Activated naive CD4-positive, alpha-beta T cell treated with anti-CD3 and anti-CD28 coated beads, Interleukin-2, amount 10 ng/mL, durations not matched to agents 7 days and 5 days (primary cell): ENCODE measurements around the gene OR5I1.
"Not testable (repeated sequence)": the region's sequence is repeated elsewhere in the genome, so short reads cannot be mapped to it uniquely, and the experiment has no call there.

ENCODE experiments used
- CTCF ChIA-PET: fragments of 350-600 bp; sonication (Branson Sonifier 250); formaldehyde crosslinking; loops from one replicate; lab custom pipeline; 2021; ENCODE audit warnings: antibody characterized with exemption; lab: Charles Lee
- DNase-seq: peaks from one replicate; pipeline ENCODE4 v3.0.0-alpha.2; 2020
- H3K27ac Mint-ChIP-seq: one replicate; pipeline ENCODE4 v1.8.0; 2021; ENCODE audit warnings: mild to moderate bottlenecking, moderate library complexity, mixed read lengths
- H3K27me3 Mint-ChIP-seq: one replicate; pipeline ENCODE4 v1.8.0; 2021; ENCODE audit warnings: mild to moderate bottlenecking, mixed read lengths
- H3K36me3 Mint-ChIP-seq: one replicate; pipeline ENCODE4 v1.8.0; 2021; ENCODE audit warnings: mixed read lengths
- H3K4me1 Mint-ChIP-seq: one replicate; pipeline ENCODE4 v1.8.0; 2021; ENCODE audit warnings: mixed read lengths
- H3K4me3 Mint-ChIP-seq: one replicate; pipeline ENCODE4 v1.8.0; 2021; ENCODE audit warnings: mild to moderate bottlenecking, moderate library complexity, mixed read lengths
- H3K9me3 Mint-ChIP-seq: one replicate; pipeline ENCODE4 v1.8.0; 2021; ENCODE audit warnings: mixed read lengths

Gene OR5I1

GRCh38 chr11:55936300-55936699, at the start of gene OR5I1:
Gene OR5I1 (minus strand): TSS chr11:55936400. CDS start chr11:55936400, 0 bp downstream.
- H3K27me3 Mint-ChIP-seq = no peaks in the 10 kb centered on the region
- no peak within 1 kb of the TSS for H3K4me3 Mint-ChIP-seq
- H3K4me1 Mint-ChIP-seq = no peaks in the 10 kb centered on the region
- peaks cover 6% of the 10 kb centered on the region for H3K9me3 Mint-ChIP-seq
- H3K27ac Mint-ChIP-seq = no peak within 1 kb of the TSS
- CTCF ChIA-PET = no interaction called here
- DNase-seq = no peak
- no peaks in the 10 kb centered on the region for H3K36me3 Mint-ChIP-seq

GRCh38 chr11:55970935-55971334, 34.7 kb upstream of the OR5I1 start:
- DNase-seq = no peak
- H3K9me3 Mint-ChIP-seq = peaks cover 8% of the 10 kb centered on the region
- no peaks in the 10 kb centered on the region for H3K27me3 Mint-ChIP-seq
- H3K27ac Mint-ChIP-seq = no peak overlapping the region
- no peaks in the 10 kb centered on the region for H3K36me3 Mint-ChIP-seq
- CTCF ChIA-PET = no interaction called here
- no peak overlapping the region for H3K4me3 Mint-ChIP-seq
- no peaks in the 10 kb centered on the region for H3K4me1 Mint-ChIP-seq

DNA sequence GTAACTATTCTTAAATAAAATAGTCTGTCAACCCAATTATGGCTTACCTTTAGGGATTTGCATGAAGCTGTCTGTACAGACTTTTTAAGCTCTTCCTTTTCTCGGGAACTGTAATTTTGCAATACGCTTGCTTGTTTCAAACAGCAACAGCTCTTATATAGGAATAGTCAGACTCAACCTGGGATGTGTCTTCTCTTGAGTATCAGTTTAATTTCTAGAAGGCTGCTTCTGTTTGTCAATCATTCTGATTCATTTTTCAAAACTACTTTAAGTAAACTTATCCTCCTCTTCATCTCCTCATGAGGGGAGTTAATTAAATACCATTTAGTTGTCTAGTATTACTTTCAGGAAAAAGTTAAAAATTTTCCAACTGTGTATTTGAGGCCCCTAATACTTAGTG, 33.6 kb upstream of the OR5I1 start, which contains the start of gene OR10AG1:
OR10AG1 (minus strand) TSS at position 101 of the 400 bp plus-strand sequence; CDS start at position 63, 38 bp downstream.
- Mint-ChIP-seq H3K4me1 (no peaks in the 10 kb centered on the region), H3K4me3 (no peak within 1 kb of the TSS), H3K36me3 (no peaks in the 10 kb centered on the region), H3K27ac (no peak within 1 kb of the TSS), H3K27me3 (no peaks in the 10 kb centered on the region), H3K9me3 (peaks cover 8% of the 10 kb centered on the region)
- CTCF ChIA-PET = no interaction called here
- no peak for DNase-seq

DNA sequence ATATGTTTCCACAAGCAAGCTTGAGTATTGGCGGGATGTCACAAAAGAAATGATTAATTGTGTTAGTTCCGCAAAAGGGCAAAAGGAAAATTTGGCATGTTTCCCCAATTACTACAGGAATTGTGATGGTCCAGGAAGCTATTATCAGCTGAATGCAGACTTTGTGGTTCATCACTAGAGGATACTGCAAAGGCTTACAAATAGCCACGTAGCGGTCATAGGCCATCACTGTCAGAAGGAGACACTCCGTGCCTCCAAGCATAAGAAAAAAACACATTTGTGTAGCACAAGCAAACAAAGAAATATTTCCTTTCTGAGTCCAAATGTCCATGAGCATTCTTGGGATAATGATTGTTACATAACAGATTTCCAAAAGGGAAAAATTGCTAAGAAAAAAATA, 31.7 kb upstream of the OR5I1 start:
- no peaks in the 10 kb centered on the region for H3K36me3 Mint-ChIP-seq
- H3K27ac Mint-ChIP-seq = no peak overlapping the region
- DNase-seq = no peak
- H3K4me1 Mint-ChIP-seq = no peaks in the 10 kb centered on the region
- H3K27me3 Mint-ChIP-seq = no peaks in the 10 kb centered on the region
- H3K4me3 Mint-ChIP-seq = no peak overlapping the region
- peaks cover 12% of the 10 kb centered on the region for H3K9me3 Mint-ChIP-seq
- CTCF ChIA-PET = no interaction called here

- H3K27ac Mint-ChIP-seq = no peak overlapping the region
- CTCF ChIA-PET = no interaction called here
- H3K9me3 Mint-ChIP-seq = peaks cover 10% of the 10 kb centered on the region
- no peak overlapping the region for H3K4me3 Mint-ChIP-seq
- no peaks in the 10 kb centered on the region for H3K4me1 Mint-ChIP-seq
- no peaks in the 10 kb centered on the region for H3K27me3 Mint-ChIP-seq
- DNase-seq = no peak
- no peaks in the 10 kb centered on the region for H3K36me3 Mint-ChIP-seq
These were observed 30.2 kb upstream of the OR5I1 start for GRCh38 chr11:55966391-55966790.

GRCh38 chr11:55956521-55956920, 20.3 kb upstream of the OR5I1 start:
- no peak overlapping the region for H3K27ac Mint-ChIP-seq
- no peaks in the 10 kb centered on the region for H3K27me3 Mint-ChIP-seq
- H3K4me1 Mint-ChIP-seq = no peaks in the 10 kb centered on the region
- peaks cover 4% of the 10 kb centered on the region for H3K9me3 Mint-ChIP-seq
- H3K4me3 Mint-ChIP-seq = no peak overlapping the region
- CTCF ChIA-PET = no interaction called here
- DNase-seq = no peak
- H3K36me3 Mint-ChIP-seq = no peaks in the 10 kb centered on the region

GRCh38 chr11:55949330-55949729, 13.1 kb upstream of the OR5I1 start:
- Mint-ChIP-seq H3K27me3 (no peaks in the 10 kb centered on the region), H3K4me3 (no peak overlapping the region), H3K27ac (no peak overlapping the region), H3K9me3 (peaks cover 1% of the 10 kb centered on the region), H3K4me1 (no peaks in the 10 kb centered on the region), H3K36me3 (no peaks in the 10 kb centered on the region)
- no peak for DNase-seq
- CTCF ChIA-PET = no interaction called here

GRCh38 chr11:55942785-55943392, 6.7 kb upstream of the OR5I1 start:
- H3K4me1 Mint-ChIP-seq = no peaks in the 10 kb centered on the region
- CTCF ChIA-PET = no interaction called here
- no peaks in the 10 kb centered on the region for H3K36me3 Mint-ChIP-seq
- H3K4me3 Mint-ChIP-seq = no peak overlapping the region
- no peak overlapping the region for H3K27ac Mint-ChIP-seq
- DNase-seq = no peak
- H3K27me3 Mint-ChIP-seq = no peaks in the 10 kb centered on the region
- H3K9me3 Mint-ChIP-seq = no peaks in the 10 kb centered on the region

DNA sequence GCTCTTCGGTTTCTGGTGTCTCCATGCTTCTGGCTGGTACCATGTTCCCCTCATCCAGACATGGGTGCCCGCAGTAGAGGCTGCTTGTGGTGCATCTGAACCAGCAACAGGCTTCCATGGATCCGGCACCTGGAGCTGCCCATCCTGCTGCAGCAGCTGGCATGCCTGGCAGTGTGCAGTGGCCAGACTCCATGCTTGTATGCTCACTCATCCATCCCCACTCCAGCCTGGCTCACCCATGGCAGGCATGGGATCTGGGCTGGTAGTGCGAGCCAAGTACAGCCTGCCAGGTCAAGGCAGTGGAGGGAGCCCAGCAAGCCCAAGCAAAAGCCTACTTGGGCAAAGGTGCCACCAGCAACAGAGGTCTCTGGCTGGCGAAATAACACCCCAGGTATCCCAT, 15.7 kb downstream of the OR5I1 start:
- Mint-ChIP-seq H3K4me3 (no peak overlapping the region), H3K27me3 (no peaks in the 10 kb centered on the region), H3K36me3 (no peaks in the 10 kb centered on the region), H3K27ac (no peak overlapping the region), H3K9me3 (peaks cover 9% of the 10 kb centered on the region), H3K4me1 (no peaks in the 10 kb centered on the region)
- DNase-seq = no peak
- CTCF ChIA-PET = no interaction called here

DNA sequence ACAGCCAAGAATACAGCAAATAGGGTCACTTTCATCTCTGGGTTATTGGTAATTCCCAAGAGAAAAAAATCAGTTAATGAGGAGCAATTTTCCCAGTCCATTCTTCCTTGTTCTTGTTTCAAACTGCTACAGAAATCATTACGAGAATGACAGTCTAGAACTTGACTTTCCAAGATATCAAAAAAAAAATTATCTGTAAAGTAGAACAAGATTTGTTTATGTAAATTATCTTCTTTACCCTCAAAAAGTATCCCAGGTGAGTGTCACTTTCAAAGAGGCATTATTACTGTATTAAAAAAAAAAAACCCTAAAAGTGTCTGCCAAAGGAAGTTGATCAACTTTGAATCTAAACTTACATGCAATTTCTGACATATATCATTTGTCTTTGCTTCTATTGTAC, 21.7 kb downstream of the OR5I1 start, which contains the start of gene OR5W2:
OR5W2 (minus strand) TSS at position 101 of the 400 bp plus-strand sequence; CDS start at position 101, 0 bp downstream.
- Mint-ChIP-seq H3K27ac (no peak within 1 kb of the TSS), H3K27me3 (no peaks in the 10 kb centered on the region), H3K36me3 (no peaks in the 10 kb centered on the region), H3K4me1 (no peaks in the 10 kb centered on the region), H3K4me3 (no peak within 1 kb of the TSS), H3K9me3 (peaks cover 10% of the 10 kb centered on the region)
- CTCF ChIA-PET = no interaction called here
- no peak for DNase-seq

DNA sequence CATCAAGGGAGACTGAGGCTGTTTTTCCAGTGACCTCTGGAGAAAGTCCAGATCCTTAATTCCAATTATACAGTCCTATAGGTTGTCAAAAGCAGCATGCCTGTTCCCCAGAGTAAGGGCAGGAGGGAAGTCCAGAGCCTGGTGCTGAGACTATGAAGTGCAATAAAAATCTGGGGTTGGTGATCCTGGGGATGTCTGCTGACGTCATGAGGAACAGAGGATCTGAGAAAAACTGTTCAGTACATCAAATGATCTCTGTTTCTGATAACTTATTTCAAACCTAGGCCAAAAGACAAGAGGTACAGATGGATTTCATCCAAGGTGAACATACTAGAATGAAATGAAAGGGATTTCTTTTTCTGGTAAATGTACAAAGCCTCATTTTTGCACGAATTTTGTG, 33.9 kb downstream of the OR5I1 start:
- Mint-ChIP-seq H3K4me3 (no peak overlapping the region), H3K27me3 (no peaks in the 10 kb centered on the region), H3K9me3 (peaks cover 13% of the 10 kb centered on the region), H3K4me1 (no peaks in the 10 kb centered on the region), H3K27ac (no peak overlapping the region), H3K36me3 (no peaks in the 10 kb centered on the region)
- CTCF ChIA-PET = no interaction called here
- no peak for DNase-seq

DNA sequence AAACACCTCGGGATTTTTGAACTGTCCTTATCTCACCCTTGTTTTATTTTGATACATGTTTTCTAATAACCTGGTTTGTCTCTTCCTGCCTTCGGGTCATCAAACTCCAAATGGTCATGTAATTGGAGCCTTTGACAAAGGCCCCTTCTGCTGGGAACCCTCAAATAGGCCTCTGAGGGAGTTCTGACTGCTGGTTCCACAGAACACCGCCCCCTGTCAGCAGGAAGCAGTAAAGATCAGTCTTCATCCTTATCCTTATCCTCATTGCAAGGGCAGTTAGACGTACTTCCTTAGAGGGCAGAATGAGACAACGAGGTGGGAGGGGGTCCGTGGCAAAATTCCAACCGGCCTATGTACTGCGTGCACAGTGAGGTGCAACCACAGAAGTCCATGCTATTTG, 41.0 kb downstream of the OR5I1 start:
- Mint-ChIP-seq H3K4me1 (no peaks in the 10 kb centered on the region), H3K36me3 (no peaks in the 10 kb centered on the region), H3K27ac (no peak overlapping the region), H3K9me3 (peaks cover 17% of the 10 kb centered on the region), H3K27me3 (no peaks in the 10 kb centered on the region), H3K4me3 (no peak overlapping the region)
- CTCF ChIA-PET = no interaction called here
- no peak for DNase-seq

DNA sequence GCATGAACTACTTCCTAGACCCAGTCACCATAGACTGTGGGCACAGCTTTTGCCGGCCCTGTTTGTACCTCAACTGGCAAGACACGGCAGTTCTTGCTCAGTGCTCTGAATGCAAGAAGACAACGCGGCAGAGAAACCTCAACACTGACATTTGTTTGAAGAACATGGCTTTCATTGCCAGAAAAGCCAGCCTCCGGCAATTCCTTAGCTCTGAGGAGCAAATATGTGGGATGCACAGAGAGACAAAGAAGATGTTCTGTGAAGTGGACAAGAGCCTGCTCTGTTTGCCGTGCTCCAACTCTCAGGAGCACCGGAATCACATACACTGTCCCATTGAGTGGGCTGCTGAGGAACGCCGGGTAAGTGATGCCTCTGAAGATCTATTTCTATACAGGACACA, 50.7 kb downstream of the OR5I1 start:
- not testable (repeated sequence) for H3K4me1 Mint-ChIP-seq

More for the DNA sequence above, 50.7 kb downstream of the OR5I1 start:
- DNase-seq, H3K27me3 Mint-ChIP-seq, H3K4me3 Mint-ChIP-seq, H3K27ac Mint-ChIP-seq, CTCF ChIA-PET, H3K36me3 Mint-ChIP-seq: not testable (repeated sequence)
- H3K9me3 Mint-ChIP-seq = peaks cover 13% of the 10 kb centered on the region
